Measurements from ENCODE around the gene EBI3.

EBI3 gene

DNA sequence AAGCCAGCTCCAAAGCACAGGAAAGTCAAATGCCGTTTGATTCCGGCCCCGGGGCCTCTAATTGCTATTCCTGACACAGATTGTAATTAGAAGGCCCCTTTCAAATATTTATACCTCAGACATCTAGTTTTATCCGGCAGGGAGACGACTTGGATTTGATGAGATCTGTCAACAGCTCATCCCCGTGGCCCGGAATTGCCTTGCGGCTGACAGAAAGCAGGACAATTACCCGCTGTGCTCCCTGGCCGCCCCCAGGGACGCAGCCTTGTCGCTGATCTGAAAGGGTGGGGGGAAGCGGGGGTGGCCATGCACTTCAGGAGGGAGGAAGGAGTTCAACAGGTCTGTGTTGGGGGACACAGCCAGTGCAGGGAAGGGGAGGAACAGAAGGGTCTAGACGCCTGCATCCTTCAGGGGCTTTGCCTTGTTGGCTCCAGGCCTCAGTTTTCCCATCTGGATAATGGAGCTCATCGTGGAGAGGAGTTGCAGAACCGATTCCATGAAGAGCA, 47.9 kb downstream of the EBI3 start:
- TF ChIP-seq CTCF (IDR thresholded peaks at IDR 0.05; ENCODE audit: control insufficient read depth, extremely low read depth, insufficient read depth), result no peak
- H3K4me3 ChIP-seq (ENCODE audit: low read depth, low read length), result no peak overlapping the region
- DNase-seq (ENCODE audit: low read depth), result no peak

DNA sequence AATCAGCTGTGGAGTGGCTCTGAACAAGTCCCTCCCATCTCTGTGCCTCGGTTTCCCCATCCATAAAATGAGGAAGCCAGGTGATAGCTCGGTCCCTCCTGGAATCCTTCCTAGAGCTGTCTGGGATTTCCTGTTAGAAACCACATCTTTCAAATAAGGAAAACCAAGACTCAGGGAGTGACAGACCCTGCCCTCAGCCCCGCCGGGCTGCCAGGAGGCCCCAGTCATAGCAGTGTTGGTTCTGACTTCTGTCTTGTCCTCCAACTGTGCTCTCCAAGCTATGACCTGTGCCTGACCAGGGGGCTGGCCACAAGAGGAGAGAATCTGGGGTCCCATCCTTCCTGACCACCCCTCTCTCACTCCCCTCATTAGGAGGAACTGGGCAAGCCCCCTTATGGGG, 48.7 kb downstream of the EBI3 start:
- TF ChIP-seq CTCF (IDR thresholded peaks at IDR 0.05; ENCODE audit: control insufficient read depth, extremely low read depth, insufficient read depth), result no peak
- DNase-seq (ENCODE audit: low read depth), result no peak
- H3K4me3 ChIP-seq (ENCODE audit: low read depth, low read length), result no peak overlapping the region

DNA sequence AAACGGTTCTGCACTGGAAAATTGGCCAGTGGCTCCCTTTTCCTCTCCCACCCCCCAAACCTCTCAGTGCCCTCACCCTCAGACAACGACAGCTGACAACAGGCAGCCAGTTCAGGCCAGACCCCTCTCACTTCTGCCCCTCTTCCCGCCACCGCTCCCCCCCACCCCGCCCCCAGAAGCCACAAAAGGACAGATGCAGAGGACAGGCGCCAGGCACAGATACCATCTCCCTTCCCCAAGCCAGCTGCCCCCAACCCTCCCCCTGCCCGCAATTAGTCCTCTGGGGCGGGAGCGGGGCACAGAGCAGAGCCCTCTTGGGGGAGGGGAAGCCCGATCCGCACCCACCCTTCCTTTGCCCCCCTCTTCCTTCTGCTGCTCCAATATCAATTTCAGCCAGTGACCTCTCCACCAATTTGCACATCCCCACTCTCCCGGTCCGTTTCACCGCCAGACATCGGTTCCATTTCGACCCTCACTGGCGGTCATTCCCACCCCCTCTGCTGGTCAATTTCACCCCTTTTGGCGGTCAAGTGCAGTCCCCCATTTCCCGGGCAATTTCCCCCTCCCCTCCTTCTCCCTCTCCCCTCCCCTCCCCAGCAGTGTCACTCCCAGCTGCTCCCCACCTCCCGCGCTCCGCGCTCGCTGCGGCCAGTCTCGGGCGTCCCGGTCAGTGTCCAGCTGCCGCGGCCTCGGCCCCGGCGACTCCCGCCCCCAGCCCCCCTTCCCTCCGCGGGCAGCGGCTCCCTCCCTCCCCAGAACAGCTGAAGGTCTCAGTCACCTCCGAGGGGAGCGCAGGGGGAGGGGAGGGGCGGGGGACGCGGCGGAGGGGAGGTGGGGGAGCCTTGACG, 49.3 kb downstream of the EBI3 start, which contains the start of gene SHD:
Gene SHD (plus strand): TSS at position 848 of the 848 bp plus-strand sequence. CDS start 798 bp downstream, outside the sequence.
- no peak for TF ChIP-seq CTCF (IDR thresholded peaks at IDR 0.05; ENCODE audit: control insufficient read depth, extremely low read depth, insufficient read depth)
- H3K4me3 ChIP-seq (ENCODE audit: low read depth, low read length), result no peak within 1 kb of the TSS
- no peak for DNase-seq (ENCODE audit: low read depth)

DNA sequence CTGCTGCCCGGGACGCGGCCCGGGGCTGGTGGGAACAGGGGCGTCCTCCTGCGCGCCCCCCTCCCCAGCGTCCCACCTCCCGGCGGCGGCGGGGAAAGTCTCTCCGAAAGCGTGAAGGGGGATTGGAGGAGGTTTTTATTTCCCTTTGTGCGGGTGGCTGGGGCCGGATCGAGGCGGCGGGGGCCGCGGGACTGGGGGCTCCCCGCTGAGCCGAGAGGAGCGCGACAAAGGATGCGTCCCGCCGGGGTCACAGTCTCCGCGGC, 49.9 kb downstream of the EBI3 start:
- TF ChIP-seq CTCF (IDR thresholded peaks at IDR 0.05; ENCODE audit: control insufficient read depth, extremely low read depth, insufficient read depth), result no peak
- H3K4me3 ChIP-seq (ENCODE audit: low read depth, low read length), result no peak overlapping the region
- DNase-seq (ENCODE audit: low read depth), result no peak

- no peak for TF ChIP-seq CTCF (IDR thresholded peaks at IDR 0.05; ENCODE audit: control insufficient read depth, extremely low read depth, insufficient read depth)
- DNase-seq (ENCODE audit: low read depth), result no peak
- H3K4me3 ChIP-seq (ENCODE audit: low read depth, low read length), result no peak overlapping the region
Measured at GRCh38 chr19:4279530-4280422, 50.5 kb downstream of the EBI3 start.

GRCh38 chr19:4284176-4284958, 55.0 kb downstream of the EBI3 start:
- H3K4me3 ChIP-seq (ENCODE audit: low read depth, low read length), result no peak overlapping the region
- no peak for DNase-seq (ENCODE audit: low read depth)
- TF ChIP-seq CTCF (IDR thresholded peaks at IDR 0.05; ENCODE audit: control insufficient read depth, extremely low read depth, insufficient read depth), result no peak

Data from LNCaP clone FGC (cell line).